Endodermal cell (in vitro differentiated cells): ENCODE measurements around the gene TOLLIP. TPM values are rescaled to one million over a fixed set of nuclear protein-coding genes. Genes with fewer than 3 reads are reported as not detected.
"Not testable (repeated sequence)": the region's sequence is repeated elsewhere in the genome, so short reads cannot be mapped to it uniquely, and the experiment has no call there.

Source experiments
- DNase-seq: peaks from one replicate; pipeline ENCODE4 v3.0.0-alpha.2; 2017
- H3K27ac ChIP-seq: 2 replicates; pipeline ENCODE4 v1.5.1; 2013; ENCODE audit warnings: mild to moderate bottlenecking, low read depth, low read length, moderate library complexity
- H3K27me3 ChIP-seq: 2 replicates; pipeline ENCODE4 v1.6.1; 2013; ENCODE audit warnings: mild to moderate bottlenecking, low read length, moderate library complexity; ENCODE audit not compliant: insufficient read depth, control insufficient read depth, poor library complexity, severe bottlenecking
- H3K36me3 ChIP-seq: 2 replicates; pipeline ENCODE4 v1.7.0; 2013; ENCODE audit warnings: mild to moderate bottlenecking, low read length, moderate library complexity; ENCODE audit not compliant: control insufficient read depth, insufficient read depth
- H3K4me1 ChIP-seq: one replicate; pipeline ENCODE4 v1.7.0; 2013; ENCODE audit warnings: low read length; ENCODE audit not compliant: control insufficient read depth, insufficient read depth
- H3K4me3 ChIP-seq: 2 replicates; pipeline ENCODE4 v1.5.1; 2013; ENCODE audit warnings: mild to moderate bottlenecking, low read length, moderate library complexity
- H3K9ac ChIP-seq: 2 replicates; pipeline ENCODE4 v1.6.1; 2013; ENCODE audit warnings: mild to moderate bottlenecking, low read length, moderate library complexity; ENCODE audit not compliant: poor library complexity, severe bottlenecking; ENCODE audit errors: extremely low read depth
- H3K9me3 ChIP-seq: 2 replicates; pipeline ENCODE4 v1.6.1; 2013; ENCODE audit warnings: mild to moderate bottlenecking, low read length, moderate library complexity; ENCODE audit not compliant: control insufficient read depth
- H3K27ac Mint-ChIP-seq: 2 replicates; pipeline ENCODE4 v1.8.0; 2020; ENCODE audit warnings: mixed read lengths
- H3K27me3 Mint-ChIP-seq: 2 replicates; pipeline ENCODE4 v1.8.0; 2021; ENCODE audit warnings: mild to moderate bottlenecking, mixed read lengths; ENCODE audit not compliant: insufficient read depth
- H3K36me3 Mint-ChIP-seq: 2 replicates; pipeline ENCODE4 v1.8.0; 2020; ENCODE audit warnings: low read depth, mixed read lengths
- H3K4me1 Mint-ChIP-seq: 2 replicates; pipeline ENCODE4 v1.8.0; 2020; ENCODE audit warnings: mixed read lengths
- H3K4me3 Mint-ChIP-seq: 2 replicates; pipeline ENCODE4 v1.8.0; 2020; ENCODE audit warnings: mild to moderate bottlenecking, moderate library complexity, mixed read lengths
- H3K9me3 Mint-ChIP-seq: 2 replicates; pipeline ENCODE4 v1.8.0; 2020; ENCODE audit warnings: mild to moderate bottlenecking, mixed read lengths
- CTCF ChIP-seq: fragments of 200-600 bp; sonication (generic); conservative IDR thresholded peaks from 2 replicates; pipeline ENCODE4 v1.5.0; 2021; ENCODE audit warnings: antibody characterized with exemption, mild to moderate bottlenecking
- WGBS, 2 experiments: methylation state at CpG; one replicate each; pipeline versions ENCODE4 v1.1.5 to v1.1.7; 2013; ENCODE audit warnings: missing lambda C conversion rate in 2 of 2, mixed read lengths in 1 of 2; ENCODE audit not compliant: insufficient coverage in 1 of 2, insufficient read length in 1 of 2; 5-methylcytosine and 5-hydroxymethylcytosine counted together
- long read RNA-seq, 4 experiments: library from polyadenylated mRNA in 2 of 4; library from RNA in 1 of 4; library from capped mRNA in 1 of 4; stranded (forward) in 3 of 4; unstranded in 1 of 4; transcript quantifications; one replicate each; pipeline ENCODE4 v2.0.0, GENCODE V29; 2020 to 2021; ENCODE audit warnings: inconsistent platforms in 1 of 4
- polyA plus RNA-seq, 2 experiments: library from polyadenylated mRNA; stranded (reverse); fragments of 50-300 nt; gene quantifications; one replicate each; pipeline ENCODE4 v1.2.3, GENCODE V29; 2013
- total RNA-seq, 2 donors: library from RNA; stranded (reverse); fragmentation: NEBNext Ultra II Directional in 1 of 2; extraction: Animal tissue kit (Norgen Biotek cat#: 25700) in 1 of 2; gene quantifications; 2 replicates in 1 of 2; 3 replicates in 1 of 2; pipeline ENCODE4 v1.2.1, GENCODE V29; 2021

The TOLLIP gene
- 10 to 100 TPM; 34.3 to 37.4 TPM for total RNA-seq
- 21.1 TPM for polyA plus RNA-seq (2013, experiment 1 of 2)
- 19.8 TPM for polyA plus RNA-seq (2013, experiment 2 of 2)
- long read RNA-seq, experiment 1, transcript TOLLIP-202 (6 exons, 3,617 nt): major isoform, 14 of 20 reads
- long read RNA-seq, experiment 1, partial matches to known transcripts: 3 of 20 reads
- long read RNA-seq, experiment 1, other reads (novel, unspliced or antisense): 2 of 20 reads
- long read RNA-seq, experiment 2, transcript TOLLIP-211 (5 exons, 684 nt): minor isoform, 7 of 97 reads
- long read RNA-seq, experiment 2, transcript TOLLIP-202 (6 exons, 3,617 nt): major isoform, 83 of 97 reads
- long read RNA-seq, experiment 2, partial matches to known transcripts: 2 of 97 reads
- long read RNA-seq, experiment 2, other reads (novel, unspliced or antisense): 5 of 97 reads
- long read RNA-seq, experiment 3, transcript TOLLIP-202 (6 exons, 3,617 nt): major isoform, 191 of 213 reads
- long read RNA-seq, experiment 3, transcript TOLLIP-211 (5 exons, 684 nt): minor isoform, 7 of 213 reads
- long read RNA-seq, experiment 3, partial matches to known transcripts: 3 of 213 reads
- long read RNA-seq, experiment 3, other reads (novel, unspliced or antisense): 12 of 213 reads
- long read RNA-seq, experiment 4, transcript TOLLIP-202 (6 exons, 3,617 nt): major isoform, 19 of 26 reads
- long read RNA-seq, experiment 4, partial matches to known transcripts: 0 of 26 reads
- long read RNA-seq, experiment 4, other reads (novel, unspliced or antisense): 7 of 26 reads

GRCh38 chr11:1309498-1310317 lies at the start of gene TOLLIP:
TOLLIP (minus strand) TSS chr11:1309632; CDS start chr11:1309498, 134 bp downstream.
- H3K4me1 ChIP-seq: no peaks in the 10 kb centered on the region
- Mint-ChIP-seq H3K9me3 (peaks cover 27% of the 10 kb centered on the region), H3K27me3 (peaks cover 38% of the 10 kb centered on the region), H3K27ac (peak within 1 kb of the TSS; percentile 81), H3K4me3 (peak within 1 kb of the TSS; percentile 60), H3K4me1 (peaks cover 6% of the 10 kb centered on the region), H3K36me3 (peaks cover 12% of the 10 kb centered on the region)
- 6 to 23% methylated on average over 21 to 97 of the region's 97 CpGs for WGBS, 2 experiments
- H3K4me3 ChIP-seq: peak within 1 kb of the TSS; percentile 77
- no peak for TF ChIP-seq CTCF
- H3K36me3 ChIP-seq: no peaks in the 10 kb centered on the region
- peak; percentile 99 for DNase-seq
- H3K27ac ChIP-seq: peak within 1 kb of the TSS; percentile 79
- peaks cover 6% of the 10 kb centered on the region for H3K27me3 ChIP-seq
- H3K9me3 ChIP-seq: peaks cover 23% of the 10 kb centered on the region
- peak within 1 kb of the TSS; percentile 51 for H3K9ac ChIP-seq

GRCh38 chr11:1358931-1359330 lies 49.5 kb upstream of the TOLLIP start:
- H3K4me1 ChIP-seq, H3K36me3 Mint-ChIP-seq, H3K9ac ChIP-seq, H3K27ac ChIP-seq, H3K4me3 Mint-ChIP-seq, H3K4me1 Mint-ChIP-seq, H3K27ac Mint-ChIP-seq, H3K4me3 ChIP-seq, H3K27me3 ChIP-seq, DNase-seq, H3K9me3 ChIP-seq, H3K36me3 ChIP-seq, H3K9me3 Mint-ChIP-seq: not testable (repeated sequence)
- 76 to 93% methylated on average over 8 to 16 of the region's 17 CpGs for WGBS, 2 experiments
- H3K27me3 Mint-ChIP-seq: peaks cover 17% of the 10 kb centered on the region

- Histone ChIP-seq H3K27ac (no peak overlapping the region), H3K27me3 (no peaks in the 10 kb centered on the region), H3K36me3 (no peaks in the 10 kb centered on the region), H3K4me3 (no peak overlapping the region), H3K9me3 (no peaks in the 10 kb centered on the region), H3K4me1 (no peaks in the 10 kb centered on the region), H3K9ac (no peak overlapping the region)
- H3K4me3 Mint-ChIP-seq: no peak overlapping the region
- no peak for DNase-seq
- 86 to 91% methylated on average over 11 to 16 of the region's 16 CpGs for WGBS, 2 experiments
- H3K27ac Mint-ChIP-seq: no peak overlapping the region
- peaks cover 7% of the 10 kb centered on the region for H3K4me1 Mint-ChIP-seq
- H3K9me3 Mint-ChIP-seq: peaks cover 3% of the 10 kb centered on the region
- H3K27me3 Mint-ChIP-seq: peaks cover 13% of the 10 kb centered on the region
- TF ChIP-seq CTCF: no peak
- H3K36me3 Mint-ChIP-seq: no peaks in the 10 kb centered on the region
Measured at GRCh38 chr11:1358286-1358685, 48.9 kb upstream of the TOLLIP start.
